K562 (cell line): ENCODE data around the gene TAF3.

Experiments
- CHD1 ChIP-seq: fragments of 200-600 bp; sonication (generic); IDR thresholded peaks from one replicate; pipeline ENCODE4 v1.6.1; 2012; ENCODE audit warnings: mild to moderate bottlenecking, moderate library complexity, low read length, inconsistent platforms
- FUS ChIP-seq: fragments of 200-400 bp; formaldehyde crosslinking; optimal IDR thresholded peaks from 2 replicates; pipeline ENCODE3; 2017; ENCODE audit warnings: low read depth, low read length
- GATAD2B ChIP-seq: fragments of 450-650 bp; IDR thresholded peaks from 2 replicates; pipeline ENCODE4 v1.6.1; 2017; ENCODE audit warnings: mild to moderate bottlenecking, borderline replicate concordance
- TF ChIP-seq, protein P1 (sequence below), 2 experiments: fragments of 450-650 bp in 1 of 2; sonication (generic) in 1 of 2; formaldehyde crosslinking; conservative IDR thresholded peaks; 2 replicates each; pipeline versions ENCODE4 v1.4.0 to v1.8.1; 2020 to 2022; ENCODE audit warnings: mild to moderate bottlenecking in 1 of 2, missing genetic modification reagents in 1 of 2

DNA sequence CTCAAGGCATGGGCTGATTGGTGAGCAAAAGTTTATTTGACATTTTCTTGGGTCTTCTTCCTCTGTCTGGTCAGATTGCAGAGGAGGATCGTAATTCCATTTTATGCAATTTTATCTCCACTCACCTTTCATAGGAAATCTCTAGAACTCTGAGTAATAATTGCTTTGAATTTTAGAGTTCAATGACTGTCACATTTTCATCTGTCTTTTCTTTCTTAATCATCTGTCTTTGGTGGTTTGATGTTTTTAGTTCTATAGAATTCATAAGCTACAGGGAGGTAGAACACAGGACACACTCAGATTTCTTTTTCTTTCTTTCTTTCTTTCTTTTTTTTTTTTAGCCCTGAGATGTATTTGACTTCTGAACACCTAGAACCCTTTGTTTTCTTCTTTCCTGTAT is 247.8 kb downstream of the TAF3 start:
- TF ChIP-seq CHD1: no peak
- TF ChIP-seq GATAD2B: no peak
- TF ChIP-seq, protein P1, sequence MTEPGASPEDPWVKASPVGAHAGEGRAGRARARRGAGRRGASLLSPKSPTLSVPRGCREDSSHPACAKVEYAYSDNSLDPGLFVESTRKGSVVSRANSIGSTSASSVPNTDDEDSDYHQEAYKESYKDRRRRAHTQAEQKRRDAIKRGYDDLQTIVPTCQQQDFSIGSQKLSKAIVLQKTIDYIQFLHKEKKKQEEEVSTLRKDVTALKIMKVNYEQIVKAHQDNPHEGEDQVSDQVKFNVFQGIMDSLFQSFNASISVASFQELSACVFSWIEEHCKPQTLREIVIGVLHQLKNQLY (CRISPR knock-in tag; conservative IDR thresholded peaks at IDR 0.05): no peak
- TF ChIP-seq FUS: no peak
